Dermis lymphatic vessel endothelial cell (primary cell): ENCODE measurements around the gene GRAP2. TPM values are rescaled to one million over a fixed set of nuclear protein-coding genes. Genes with fewer than 3 reads are reported as not detected.

Source experiments
- total RNA-seq: library from RNA; depleted of rRNA; stranded (reverse); fragments of >200 nt; gene quantifications from 2 replicates; pipeline ENCODE4 v1.2.1, GENCODE V29; 2014

The GRAP2 gene
- total RNA-seq = not detected in 2 replicates

DNA sequence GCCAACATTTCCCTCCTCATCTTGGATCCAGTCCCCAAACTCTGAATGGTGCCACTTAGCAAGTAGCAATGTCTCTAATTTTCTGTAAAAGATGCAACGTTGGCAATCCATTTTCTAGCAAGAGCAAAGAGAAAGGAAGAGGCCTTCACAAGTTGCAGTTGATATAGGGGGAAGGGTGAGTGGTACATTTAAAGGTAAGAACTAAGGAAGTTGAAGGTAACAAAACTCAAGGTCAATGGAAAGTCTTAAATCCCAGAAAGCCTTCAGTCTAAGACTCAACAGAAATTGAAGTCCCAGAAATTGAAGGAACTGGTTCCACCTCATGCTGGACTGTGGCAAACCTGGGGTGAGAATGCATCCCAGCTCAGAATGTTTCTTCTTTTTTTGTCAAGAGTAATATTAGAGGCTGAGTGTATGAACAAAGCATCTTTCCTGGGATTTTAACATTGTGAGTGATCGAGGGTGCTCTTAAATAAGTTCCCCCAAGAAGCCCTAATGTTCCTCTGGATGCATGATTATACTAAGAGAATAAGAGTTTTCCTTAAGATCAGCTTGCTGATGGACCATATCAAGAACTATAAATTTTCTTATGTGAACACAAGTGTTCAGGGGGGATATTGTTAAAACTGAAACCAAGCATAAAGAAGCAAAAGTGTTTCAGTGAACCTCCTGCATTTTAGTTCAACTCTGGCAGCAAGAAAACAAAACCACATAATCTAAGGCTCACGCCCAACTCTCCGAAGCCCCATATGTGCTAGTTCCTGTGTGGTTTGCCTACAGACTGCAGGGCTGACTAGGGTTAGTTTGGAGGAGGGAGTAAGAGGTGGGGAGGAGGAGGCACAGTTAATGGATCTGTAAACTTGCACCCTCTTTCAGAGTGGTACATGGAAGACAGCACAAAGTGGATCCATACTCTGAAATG is at the start of gene GRAP2:
TSS of gene GRAP2 (plus strand) at position 779 of the 922 bp plus-strand sequence. CDS start 46,023 bp downstream, outside the sequence.

DNA sequence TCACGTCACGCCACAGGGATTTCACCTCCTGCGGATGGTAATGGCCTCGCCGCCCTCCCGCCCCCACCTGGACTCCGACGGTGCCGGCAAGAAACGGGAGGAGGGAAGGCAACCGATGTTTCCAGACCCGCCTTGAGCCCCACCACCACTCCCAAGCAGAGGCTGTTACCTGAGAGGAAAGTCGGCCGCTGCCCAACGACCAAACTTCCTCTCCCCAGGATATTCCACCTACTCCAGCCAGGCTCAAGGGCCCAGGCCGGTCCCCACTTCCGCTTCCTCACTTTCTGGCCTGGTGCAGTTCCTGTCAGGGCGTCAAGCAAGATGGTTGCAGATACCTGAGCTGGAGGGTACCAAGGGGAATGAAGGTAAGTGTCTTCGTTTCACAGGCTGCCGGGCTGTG is 7.4 kb upstream of the GRAP2 start, which contains the start of gene ENTHD1:
TSS of gene ENTHD1 (minus strand) at position 235 of the 400 bp plus-strand sequence. CDS start 6,012 bp downstream, outside the sequence.

DNA sequence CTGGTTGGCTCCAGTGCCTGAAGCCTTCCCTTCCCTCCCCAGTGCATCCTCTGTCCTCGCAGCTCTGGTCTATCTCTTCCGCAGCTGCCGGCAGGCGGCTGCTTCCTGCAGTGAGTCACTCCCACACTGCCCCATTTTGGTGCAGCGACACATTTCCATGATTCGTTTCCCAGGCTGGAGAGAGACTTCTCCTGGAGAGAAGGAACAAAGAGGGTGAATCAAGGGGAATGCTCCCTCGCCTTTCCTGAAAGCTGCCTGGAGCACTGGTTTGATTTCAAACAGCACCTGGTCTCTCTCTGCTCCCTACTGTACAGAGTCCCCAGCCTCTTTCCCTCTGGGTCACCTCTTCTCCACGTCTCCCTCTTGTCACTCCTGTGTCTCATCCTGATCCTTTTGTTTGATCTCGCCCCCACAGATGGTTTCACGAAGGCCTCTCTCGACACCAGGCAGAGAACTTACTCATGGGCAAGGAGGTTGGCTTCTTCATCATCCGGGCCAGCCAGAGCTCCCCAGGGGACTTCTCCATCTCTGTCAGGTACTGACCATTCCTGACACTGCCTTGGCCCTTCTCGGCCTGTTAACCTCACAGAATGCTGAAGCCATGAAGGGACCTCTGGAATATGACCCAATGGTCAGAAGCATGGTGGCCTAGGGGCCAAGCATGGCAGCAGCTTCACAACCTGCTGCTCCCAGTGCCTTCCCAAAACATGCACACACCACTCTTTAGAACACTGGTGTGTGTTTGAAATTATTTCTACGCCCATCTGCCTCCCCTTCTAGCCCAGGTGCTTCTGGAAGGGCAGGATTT is 59.0 kb downstream of the GRAP2 start, which contains the start of gene TMA7B:
TSS of gene TMA7B (plus strand) at position 758 of the 808 bp plus-strand sequence. CDS start 3,978 bp downstream, outside the sequence.

DNA sequence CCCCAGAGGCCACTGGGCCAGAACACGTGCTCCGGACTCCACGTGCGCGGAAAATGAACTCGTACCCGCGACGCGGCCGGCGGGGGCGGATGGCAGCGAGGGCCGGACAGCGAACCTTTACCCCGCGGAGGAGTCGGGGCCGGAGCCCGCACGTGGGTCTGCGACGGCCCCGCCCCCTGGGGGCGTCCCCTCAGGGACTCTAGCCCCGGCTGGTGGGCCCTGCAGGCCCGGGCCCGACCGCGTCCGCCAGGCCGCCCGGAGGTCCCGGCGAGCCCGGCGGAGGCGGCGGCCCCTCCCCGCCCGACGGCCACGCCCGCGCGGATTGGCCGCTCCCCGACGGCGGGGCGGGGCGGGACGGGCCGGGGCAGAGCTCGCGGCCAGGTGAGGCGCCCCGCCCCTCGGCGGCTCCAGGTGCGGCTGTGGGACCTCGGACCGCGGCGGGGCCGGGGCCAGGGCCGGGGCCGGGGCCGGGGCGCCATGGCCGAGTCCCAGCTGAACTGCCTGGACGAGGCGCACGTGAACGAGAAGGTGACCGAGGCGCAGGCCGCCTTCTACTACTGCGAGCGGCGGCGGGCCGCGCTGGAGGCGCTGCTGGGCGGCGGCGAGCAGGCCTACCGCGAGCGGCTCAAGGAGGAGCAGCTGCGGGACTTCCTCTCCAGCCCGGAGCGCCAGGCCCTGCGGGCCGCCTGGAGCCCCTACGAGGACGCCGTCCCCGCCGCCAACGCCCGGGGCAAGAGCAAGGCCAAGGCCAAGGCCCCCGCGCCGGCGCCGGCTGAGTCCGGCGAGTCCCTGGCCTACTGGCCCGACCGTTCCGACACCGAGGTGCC is 93.9 kb downstream of the GRAP2 start, which contains the start of gene FAM83F:
TSS of gene FAM83F (plus strand) at position 389 of the 827 bp plus-strand sequence. CDS start at position 478, 89 bp downstream.

Other genes starting within 250 kb of the GRAP2 start
- not detected in 2 replicates for gene ENTHD1, start 7.3 kb upstream of the GRAP2 start, total RNA-seq
- not detected in 2 replicates for gene TMA7B, start 59.3 kb downstream of the GRAP2 start, total RNA-seq
- gene FAM83F, start 93.9 kb downstream of the GRAP2 start, total RNA-seq = not detected in 2 replicates